HG03342 (cell line): Measurements from ENCODE around the gene GAREM1.
A peak's percentile ranks its signal among the peaks of the same experiment; 100 is the strongest.
"Not testable (repeated sequence)": the region's sequence is repeated elsewhere in the genome, so short reads cannot be mapped to it uniquely, and the experiment has no call there.

Experiments used
- ATAC-seq: cut with Tn5 transposase; IDR thresholded peaks from one replicate; pipeline ENCODE4 v1.9.1; 2021; ENCODE audit warnings: mild to moderate bottlenecking, moderate library complexity; ENCODE audit not compliant: unreplicated experiment

Gene GAREM1

DNA sequence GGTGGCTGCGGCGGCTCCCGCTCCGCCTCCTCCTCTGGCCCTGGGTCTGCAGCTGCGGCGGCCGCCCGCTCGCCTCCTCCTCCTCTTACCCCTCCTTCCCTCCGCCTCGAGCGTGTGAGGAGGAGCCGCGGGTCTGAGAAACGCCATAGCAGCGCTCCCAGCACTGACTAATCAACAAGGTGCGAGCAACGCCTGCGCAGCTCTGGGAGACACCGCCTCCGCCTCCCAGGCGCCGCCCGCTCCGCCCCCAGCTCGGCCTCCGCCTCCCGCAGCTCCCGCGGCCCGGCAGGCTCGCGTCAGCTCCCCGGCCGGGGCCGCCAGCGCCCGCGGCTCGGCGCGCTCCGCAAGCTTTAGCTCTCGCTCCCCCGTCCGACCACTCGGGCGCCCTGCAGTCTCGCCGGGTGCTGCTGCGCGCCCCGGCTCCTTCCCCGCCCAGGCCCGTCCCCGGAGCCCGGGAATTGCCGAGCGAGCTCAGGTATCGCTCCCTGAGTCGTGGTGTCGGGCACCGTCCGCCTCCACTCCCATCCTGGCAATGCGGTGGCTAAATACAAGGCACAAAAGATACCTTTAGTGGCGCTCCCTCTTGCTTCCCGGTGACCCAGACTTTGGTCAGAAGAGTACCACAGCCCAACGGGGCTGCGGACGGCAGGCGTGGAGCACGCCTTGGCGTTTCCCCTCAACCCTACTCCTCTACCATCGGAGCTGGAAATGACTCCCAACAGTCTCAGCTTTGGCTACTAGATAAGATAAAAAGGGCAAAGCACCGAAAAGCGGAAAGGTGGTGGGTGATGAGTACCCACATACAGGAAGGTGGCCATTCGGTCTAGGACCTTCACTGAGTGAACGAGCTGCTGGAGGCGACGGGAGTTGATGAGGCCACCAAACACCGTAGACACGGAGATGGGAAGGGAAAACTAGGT is at the start of gene GAREM1:
TSS of gene GAREM1 (minus strand) at position 169 of the 920 bp plus-strand sequence. CDS start 454 bp downstream, outside the sequence.
- ATAC-seq = peak; percentile 97

DNA sequence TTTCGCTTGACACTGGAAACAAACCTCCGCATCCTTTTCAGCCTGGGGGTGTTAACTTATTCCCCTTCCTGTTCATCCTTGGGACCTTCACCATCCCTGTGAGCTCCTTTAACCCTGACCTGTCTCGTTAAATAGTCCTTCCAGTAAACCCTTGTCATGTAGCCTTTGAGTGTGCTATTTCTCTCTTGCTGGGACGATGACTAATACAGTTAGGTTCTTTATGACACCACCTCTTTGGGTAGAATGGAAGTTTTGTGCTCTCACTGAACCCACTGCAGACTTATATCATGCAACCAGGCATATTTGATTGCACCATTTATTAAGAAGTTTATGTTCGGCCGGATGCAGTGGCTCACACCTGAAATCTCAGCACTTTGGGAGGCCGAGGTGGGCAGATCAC is 40.5 kb upstream of the GAREM1 start:
- ATAC-seq = no peak

DNA sequence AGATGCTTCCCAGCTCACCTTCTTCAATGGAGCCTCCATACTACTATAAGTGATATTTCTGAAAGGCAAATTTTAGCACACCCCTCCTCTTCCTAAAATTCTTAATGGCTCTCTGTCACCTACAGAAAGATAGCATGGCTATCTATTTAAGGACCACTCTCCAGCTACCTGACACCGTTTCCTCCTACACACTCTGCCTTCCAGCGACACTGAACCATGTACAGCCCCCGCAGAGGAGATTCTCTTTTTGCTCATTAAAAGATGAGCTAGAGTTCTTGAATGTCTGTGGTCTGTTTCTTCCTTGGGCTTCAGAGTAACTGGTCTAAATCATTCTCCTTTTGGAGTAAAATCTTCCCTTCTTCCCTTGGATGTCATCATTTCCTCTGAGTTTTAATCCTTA is 38.4 kb upstream of the GAREM1 start:
- ATAC-seq = no peak

DNA sequence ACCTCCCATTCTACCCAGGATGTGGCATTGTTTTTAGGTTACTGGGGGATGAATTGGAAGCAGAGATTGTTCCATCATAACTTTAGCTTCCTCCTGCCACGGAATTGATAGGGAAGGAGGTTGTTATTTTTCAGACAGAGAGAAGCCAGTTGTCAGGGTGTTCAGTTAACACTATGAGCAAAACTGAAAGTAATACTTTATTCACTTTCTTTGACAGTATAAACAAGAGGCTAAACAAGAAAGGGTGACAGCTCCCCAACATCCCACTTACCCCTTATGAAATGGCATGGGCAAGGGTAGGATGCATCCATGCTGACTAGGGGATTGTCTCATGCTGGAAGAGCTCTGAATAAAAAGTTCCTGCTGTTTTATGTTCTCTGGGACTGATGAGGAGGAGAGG is 36.4 kb upstream of the GAREM1 start:
- no peak for ATAC-seq

DNA sequence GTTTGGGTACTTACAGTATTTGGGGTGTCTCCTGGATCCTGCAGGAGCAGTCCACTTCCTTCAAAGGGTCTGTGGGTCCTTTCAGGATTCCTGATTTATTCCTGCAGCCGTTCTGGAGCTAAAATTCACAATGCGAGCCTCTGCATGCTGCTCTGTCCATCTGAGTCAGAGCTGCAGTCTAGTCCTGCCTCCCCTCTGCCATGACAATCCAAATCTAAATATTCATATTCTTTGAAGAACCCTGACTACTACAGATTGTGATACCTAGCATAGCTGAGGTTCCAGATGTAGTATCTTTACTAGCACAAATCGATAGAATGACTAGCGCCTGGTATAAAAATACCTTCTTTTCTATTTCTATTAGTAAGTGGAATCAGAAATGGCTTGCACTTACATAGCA is 31.3 kb upstream of the GAREM1 start:
- no peak for ATAC-seq

DNA sequence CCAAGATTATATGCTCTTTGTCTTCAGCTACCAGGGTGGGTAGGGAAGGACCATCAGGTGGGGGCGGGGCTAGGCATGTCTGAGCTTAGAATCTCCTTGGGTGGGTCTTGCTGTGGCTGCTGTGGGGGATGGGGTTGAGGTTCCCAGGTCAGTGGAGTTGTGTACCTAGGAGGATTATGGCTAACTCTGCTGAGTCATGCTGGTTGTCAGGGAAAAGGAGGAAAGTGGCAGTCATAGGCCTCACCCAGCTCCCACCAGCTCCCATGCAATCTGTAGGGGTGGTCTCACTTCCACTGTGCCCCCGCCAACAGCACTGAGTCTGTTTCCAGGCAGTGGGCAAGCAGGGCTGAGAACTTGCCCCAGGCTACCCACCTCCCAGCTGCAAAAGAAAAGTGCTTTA is 30.6 kb upstream of the GAREM1 start:
- ATAC-seq = not testable (repeated sequence)

DNA sequence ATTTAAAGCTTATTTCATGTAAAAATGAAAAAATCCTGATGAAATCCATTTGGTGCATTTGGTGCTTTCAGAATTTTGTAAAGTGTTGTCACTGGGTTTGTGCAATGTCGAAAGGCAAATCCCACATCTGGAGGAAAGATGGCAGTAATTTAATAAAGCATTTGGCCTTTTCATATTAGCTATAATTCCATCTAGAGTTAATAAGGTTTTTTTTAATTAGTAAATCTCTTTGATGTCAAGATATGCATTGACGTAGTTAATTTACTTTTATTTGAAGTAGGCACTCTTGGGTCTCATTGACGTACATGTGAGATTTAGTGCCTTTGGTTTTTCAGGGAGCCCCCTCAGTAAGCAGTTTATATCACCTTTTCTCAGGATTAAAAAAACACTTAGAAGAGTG is 12.3 kb upstream of the GAREM1 start:
- ATAC-seq = no peak

DNA sequence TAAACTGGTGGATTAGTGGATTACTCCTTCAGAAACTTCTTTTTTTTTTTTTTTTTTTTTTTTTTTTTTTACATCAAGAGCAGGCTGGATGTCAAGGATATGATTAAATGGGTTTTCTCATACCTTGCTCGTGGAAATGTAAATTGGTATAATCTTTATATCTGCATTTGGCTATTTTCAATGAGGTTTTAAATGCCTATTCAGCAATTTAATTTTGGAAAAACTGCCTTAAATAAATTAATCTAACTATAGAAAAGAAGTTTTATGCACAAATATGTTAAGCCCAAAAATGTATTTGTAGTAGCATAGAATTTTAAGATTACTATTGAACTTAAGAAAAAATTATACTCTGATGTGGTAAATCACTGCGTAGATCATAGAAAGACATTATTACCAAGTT is 11.4 kb upstream of the GAREM1 start:
- no peak for ATAC-seq

DNA sequence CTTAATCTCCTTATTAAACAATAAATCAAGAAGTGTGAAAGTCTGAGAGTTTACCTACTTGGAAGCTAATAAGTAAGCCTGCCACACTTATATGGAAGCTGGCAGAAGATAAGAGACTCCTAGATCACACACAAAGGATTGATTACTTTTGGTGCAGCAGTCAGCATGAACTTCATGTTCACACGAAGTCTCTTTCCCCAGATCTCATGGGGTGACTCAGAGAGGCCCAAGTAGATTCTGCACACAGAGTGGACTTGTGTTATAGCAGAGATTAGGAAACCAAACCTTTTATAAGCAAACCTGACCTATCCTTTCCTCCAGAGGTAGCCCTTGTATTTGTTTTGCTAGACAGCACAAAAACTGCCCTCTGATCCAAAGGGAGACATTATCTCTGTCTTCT is 9.9 kb upstream of the GAREM1 start:
- ATAC-seq = no peak

DNA sequence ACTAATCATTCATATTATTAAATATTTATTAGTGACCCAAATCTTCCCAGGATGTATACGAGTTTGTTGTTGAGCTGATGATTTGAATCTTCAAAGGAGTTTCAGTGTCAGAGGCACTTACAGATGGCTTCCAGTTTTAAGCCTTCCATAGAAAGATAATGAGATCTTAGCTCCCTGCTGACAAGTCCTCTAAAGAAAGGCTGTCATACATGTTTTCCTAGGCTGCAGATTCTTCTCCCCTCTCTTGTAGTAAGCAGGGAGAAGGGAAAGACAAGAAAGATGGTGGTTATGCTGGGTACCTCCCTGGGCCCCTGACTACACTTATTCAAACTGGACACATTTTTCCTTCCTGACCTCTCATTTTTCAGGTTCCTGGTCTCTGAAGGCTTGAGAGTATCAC is 8.1 kb upstream of the GAREM1 start:
- no peak for ATAC-seq

DNA sequence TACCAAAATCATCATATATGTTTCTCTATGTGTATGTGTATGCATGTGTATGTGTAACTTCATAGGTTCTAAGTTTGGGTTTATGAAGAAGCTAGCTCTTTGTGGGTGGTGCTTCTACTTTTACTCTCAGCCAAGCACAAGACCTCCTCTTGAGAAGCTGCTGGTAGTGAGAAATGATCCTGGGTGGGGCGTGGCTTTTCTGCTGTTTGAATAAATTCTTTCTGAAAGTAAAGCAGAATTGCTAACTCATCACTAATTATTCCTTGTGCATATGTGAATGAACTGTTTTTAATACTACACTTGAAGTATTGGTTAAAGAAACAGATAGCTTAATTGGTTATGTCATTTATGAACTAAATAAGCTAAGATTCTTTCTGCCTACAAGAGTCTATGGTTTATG is 7.6 kb upstream of the GAREM1 start:
- no peak for ATAC-seq

DNA sequence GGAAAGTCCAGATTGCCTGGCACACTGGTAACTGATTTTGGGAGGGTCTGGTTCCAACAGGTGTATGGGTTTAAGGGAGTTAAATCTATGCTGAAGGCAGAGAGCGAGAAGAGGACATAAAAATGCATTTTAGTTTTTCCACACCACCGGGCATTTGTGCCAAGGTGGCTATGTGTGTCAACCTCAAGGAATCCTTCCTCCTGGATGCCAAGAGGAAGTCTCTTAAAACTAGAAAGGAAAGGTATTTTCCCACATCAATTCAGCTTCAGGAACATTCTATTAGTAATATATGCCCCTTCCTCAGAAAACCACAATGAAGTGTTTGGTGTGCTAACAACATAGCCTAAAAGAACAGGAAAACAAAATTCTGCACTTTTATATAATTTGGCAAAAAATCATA is 5.4 kb upstream of the GAREM1 start:
- ATAC-seq = no peak

DNA sequence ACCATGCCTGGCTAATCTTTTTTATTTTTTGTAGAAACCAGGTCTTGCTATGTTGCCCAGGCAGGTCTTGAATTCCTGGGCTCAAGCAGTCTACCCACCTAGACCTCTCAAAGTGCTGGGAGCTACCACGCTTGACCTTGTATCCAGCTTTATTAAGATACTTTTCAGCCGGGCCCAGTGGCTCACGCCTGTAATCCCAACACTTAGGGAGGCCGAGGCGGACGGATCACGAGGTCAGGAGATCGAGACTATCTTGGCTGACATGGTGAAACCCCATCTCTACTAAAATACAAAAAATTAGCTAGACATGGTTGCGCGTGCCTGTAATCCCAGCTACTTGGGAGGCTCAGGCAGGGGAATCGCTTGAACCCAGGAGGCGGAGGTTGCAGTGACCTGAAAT is 4.4 kb upstream of the GAREM1 start:
- ATAC-seq = not testable (repeated sequence)

DNA sequence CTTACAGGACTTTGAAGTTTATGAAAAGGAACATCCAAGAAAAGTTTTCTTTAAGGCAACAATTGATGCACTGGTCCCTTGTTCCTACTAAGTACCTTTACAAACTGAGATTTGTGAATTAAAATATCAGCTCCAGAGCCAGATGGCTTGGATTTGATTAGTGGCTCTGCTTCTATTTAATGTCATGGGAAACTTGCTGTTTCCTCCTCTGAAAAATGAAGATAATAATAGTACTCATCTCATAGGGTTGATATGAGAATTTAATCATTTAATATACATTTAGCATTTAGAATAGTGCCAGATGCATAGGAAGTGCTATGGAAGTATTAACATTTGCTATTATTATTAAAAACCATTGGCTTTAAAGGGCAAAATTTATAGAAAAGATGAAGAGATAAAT is 2.6 kb upstream of the GAREM1 start:
- no peak for ATAC-seq

DNA sequence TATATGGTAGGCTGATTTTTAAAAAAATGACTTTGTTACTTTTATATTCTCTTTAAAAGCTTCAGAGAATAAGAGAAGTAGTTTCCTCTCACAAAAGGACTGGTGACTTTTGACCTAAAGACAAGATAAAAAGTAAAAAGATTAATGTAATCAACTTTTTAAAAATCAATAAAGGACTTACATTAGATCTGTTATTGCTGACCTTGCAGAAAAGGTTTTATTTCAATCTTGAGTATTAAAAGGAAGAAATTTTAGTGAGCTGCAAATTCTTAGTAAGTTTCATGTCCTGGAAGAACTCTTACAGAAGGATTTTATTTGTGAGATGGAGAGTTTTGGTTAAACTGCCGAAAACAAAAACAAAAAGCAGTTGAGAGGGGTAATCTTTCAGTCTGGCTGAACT is 2.2 kb upstream of the GAREM1 start:
- ATAC-seq = no peak

DNA sequence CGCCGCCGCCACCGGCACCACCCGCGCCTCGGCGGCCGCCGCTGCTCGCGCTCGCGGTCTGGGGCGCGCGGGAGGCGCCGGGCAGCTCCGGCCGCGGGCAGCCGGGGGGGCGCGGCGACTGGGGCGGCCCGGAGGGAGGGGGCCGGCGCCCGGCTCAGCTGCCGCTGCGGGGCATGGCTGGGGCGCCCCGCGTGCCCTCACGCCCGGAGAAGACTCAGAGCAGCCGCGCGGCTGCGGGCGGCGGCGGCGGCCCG is 295 bp downstream of the GAREM1 start:
- ATAC-seq = no peak

DNA sequence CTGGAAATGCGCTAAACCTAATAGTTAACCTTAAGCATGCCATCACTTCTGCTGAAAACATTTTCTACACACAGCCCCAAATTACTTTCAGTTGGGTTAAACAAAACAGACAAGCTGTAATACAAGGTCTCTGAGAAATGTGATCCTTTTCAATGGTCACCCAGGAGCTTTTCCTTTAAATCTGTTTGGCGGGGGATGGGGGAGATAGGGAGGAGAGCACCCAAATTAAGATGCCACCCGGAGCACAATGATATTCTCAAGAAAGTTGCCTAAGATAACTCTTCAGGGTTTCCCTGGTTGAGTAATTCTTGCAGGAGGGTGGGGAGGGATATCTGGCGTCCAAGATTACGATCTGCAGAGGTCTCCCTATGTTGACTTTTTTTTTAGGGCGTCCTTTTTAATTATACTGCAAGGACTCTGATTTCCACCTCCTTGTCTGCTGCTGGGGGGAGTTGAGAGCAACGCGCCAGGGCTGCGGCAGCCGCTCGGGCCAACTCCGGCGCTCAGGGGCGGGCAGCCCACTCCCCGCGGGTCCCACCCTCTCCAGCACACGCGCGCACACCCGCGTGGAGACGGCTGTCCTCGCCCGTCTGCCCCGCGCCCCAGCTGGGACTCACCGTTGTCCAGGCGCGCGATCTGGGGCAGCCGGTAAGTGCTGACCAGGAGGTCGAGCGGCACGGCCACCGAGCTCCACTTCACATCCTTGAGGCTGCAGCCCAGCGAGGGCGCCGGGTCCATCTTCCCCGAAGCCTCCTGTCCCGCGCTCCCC is 807 bp downstream of the GAREM1 start:
- peak; percentile 0 for ATAC-seq

DNA sequence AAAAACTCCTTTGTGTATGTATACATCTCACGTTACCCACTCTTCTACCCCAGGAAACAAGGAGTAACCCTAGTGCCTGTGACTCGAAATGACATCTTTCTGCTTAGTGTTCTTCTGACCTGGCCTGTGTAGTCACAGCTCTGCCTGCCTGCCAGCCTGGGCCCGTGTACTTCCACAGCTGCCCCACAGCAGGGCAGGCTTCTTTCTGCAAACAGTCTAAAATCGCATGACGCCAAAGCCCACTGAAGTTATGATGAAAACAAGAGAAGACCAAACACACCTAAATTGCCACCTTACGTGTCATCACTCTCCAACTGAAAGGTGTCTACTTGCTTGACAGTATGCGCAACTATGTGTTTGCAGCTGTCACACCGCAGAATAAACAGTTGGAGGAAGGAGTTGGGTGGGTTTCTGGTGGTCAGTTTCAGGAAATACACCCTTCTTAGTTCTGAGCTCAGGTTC is 1.5 kb downstream of the GAREM1 start:
- no peak for ATAC-seq

DNA sequence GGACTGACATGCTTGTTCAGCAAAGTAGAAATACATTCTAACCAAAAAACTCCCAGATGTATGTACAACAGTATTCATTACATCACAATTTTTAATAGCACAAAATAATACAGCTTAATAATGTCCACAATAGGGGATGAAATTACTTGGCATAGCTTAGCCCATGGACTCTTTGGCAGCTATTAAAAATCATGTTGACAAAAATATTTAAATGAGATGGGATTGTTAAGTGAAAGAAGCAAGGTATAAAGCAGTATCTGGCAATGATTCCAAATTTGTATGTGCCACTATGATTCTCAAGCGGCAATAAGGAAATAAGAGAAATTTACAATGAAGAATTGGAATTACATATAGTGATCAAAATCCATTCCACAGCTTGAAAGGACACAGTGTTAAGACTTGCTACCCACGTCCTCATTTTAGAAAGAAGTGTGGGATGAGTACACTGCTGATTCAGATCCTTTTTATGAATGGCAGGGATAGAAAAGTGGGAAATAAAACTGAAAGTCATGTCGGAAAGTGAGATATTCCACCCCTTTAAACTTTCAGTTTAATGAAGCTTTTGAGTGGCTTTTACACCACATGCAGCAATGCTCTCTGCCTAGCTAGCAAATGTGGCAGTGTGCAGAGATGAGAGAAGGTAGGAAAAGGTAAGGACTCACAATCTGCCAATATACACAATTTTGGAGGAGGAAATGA is 2.4 kb downstream of the GAREM1 start:
- no peak for ATAC-seq

DNA sequence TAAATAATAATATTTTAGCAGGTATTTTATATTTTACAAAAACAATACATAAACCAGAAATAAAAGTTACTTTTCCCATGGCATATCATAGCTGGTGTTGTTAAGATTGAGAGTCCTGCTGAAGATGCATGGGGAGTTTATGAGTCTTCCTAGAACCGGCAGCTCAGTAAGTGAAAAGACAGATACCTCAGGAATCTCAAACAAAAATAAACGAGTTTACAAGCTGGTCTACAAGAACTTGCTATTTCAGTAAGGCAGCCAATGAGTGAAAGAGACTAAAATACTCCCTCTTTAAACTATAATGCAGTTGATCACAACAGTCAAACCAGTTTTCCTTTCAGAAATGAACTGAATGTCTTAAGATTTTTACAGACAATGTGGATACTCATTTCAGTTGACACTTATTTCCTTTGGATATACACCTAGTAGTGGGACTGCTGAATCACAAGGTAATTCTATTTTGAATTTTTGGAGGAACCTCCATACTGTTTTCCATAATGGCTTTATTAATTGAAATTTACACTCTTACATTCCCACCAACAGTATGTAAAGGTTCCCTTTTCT is 8.9 kb downstream of the GAREM1 start:
- ATAC-seq = no peak

DNA sequence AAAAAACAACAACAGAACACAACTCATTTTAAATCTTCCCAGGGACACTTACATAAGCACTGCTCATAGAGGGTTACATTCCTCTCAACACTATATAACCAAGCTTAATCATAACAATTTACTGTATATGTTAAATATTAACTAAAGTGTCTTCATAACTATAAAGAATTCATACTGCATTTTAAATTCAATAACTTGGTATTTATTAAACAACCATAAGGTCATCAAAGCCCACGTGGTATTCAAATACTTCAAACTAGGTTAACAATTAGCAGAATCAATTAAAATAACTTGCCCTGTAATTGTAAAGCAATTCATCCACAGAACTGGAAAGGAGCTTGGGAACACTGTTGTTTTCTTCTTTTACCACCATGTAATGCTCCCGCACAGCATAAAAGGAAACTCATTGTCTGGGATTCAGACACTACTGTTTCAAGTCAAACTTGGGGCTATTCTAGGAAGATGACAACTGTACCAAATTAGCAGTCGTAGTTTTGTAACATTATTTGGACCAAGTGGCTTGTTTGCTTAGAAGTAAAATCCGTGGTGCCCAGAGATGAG is 10.4 kb downstream of the GAREM1 start:
- ATAC-seq = no peak
